Anterior cingulate cortex (tissue), 58 donors: ENCODE results near the gene KCNE1.
"Not testable (repeated sequence)": the region's sequence is repeated elsewhere in the genome, so short reads cannot be mapped to it uniquely, and the experiment has no call there.

Source experiments
- DNase-seq, 58 donors: peaks; one replicate each; lab custom pipeline; 2025; lab: John Stamatoyannopoulos, UW

Gene KCNE1

GRCh38 chr21:34429710-34430109 lies 82.3 kb downstream of the KCNE1 start:
- not testable (repeated sequence) for DNase-seq

- not testable (repeated sequence) for DNase-seq
These were observed 83.6 kb downstream of the KCNE1 start for GRCh38 chr21:34428441-34428840.

GRCh38 chr21:34427339-34427738 lies 84.7 kb downstream of the KCNE1 start:
- DNase-seq, result not testable (repeated sequence)

GRCh38 chr21:34423805-34424204 lies 88.2 kb downstream of the KCNE1 start, which contains the start of gene SMIM34:
Gene SMIM34, minus strand, starts transcription at chr21:34423951. Its CDS starts 112 bp downstream, at chr21:34423839.
- DNase-seq, result not testable (repeated sequence)

GRCh38 chr21:34417448-34418077 lies 94.4 kb downstream of the KCNE1 start:
- DNase-seq, result not testable (repeated sequence)

- DNase-seq, result not testable (repeated sequence)
These were observed 104.7 kb downstream of the KCNE1 start for GRCh38 chr21:34407294-34407693.

- not testable (repeated sequence) for DNase-seq
These were observed 105.3 kb downstream of the KCNE1 start for GRCh38 chr21:34406676-34407075.

GRCh38 chr21:34406102-34406501 lies 105.9 kb downstream of the KCNE1 start:
- DNase-seq, result not testable (repeated sequence)

- not testable (repeated sequence) for DNase-seq
These were observed 106.3 kb downstream of the KCNE1 start for GRCh38 chr21:34405686-34406085.

- not testable (repeated sequence) for DNase-seq
These were observed 107.3 kb downstream of the KCNE1 start for GRCh38 chr21:34404742-34405141.

- DNase-seq, result not testable (repeated sequence)
These were observed 111.5 kb downstream of the KCNE1 start for GRCh38 chr21:34400522-34400921.
